Endothelial cell of umbilical vein (primary cell): ENCODE data around the gene NCLN. TPM values are rescaled to one million over a fixed set of nuclear protein-coding genes. Genes with fewer than 3 reads are reported as not detected.

Experiments used
- BruUV-seq: library from RNA; stranded (reverse); fragments of 400-500 nt; replicated peaks from 2 replicates; lab custom pipeline; 2021; lab: Mats Ljungman, UMichigan
- CTCF ChIA-PET: fragments of 300-600, 350-600 bp; sonication (Branson Sonifier 250); formaldehyde crosslinking; loops from one replicate; lab custom pipeline; 2021; ENCODE audit warnings: antibody characterized with exemption, inconsistent platforms; lab: Charles Lee
- POLR2A ChIA-PET: fragments of 300-600, 350-600 bp; sonication (Branson Sonifier 250); formaldehyde crosslinking; loops from one replicate; lab custom pipeline; 2021; ENCODE audit warnings: antibody characterized with exemption, inconsistent platforms; lab: Charles Lee
- DNase-seq: peaks from one replicate; pipeline ENCODE4 v3.0.0-alpha.2; 2011; ENCODE audit warnings: low read depth, low spot score
- FAIRE-seq: peaks from 2 replicates; lab custom pipeline; 2011; peaks lifted over from hg19 to GRCh38; lab: Jason Lieb, UNC
- H2AFZ ChIP-seq: 2 replicates; pipeline ENCODE4 v1.6.0; 2012; ENCODE audit warnings: low read depth, low read length, control low read depth, inconsistent platforms
- H3K27ac ChIP-seq: 2 replicates; pipeline ENCODE4 v1.5.1; 2011; ENCODE audit warnings: low read depth, mild to moderate bottlenecking, control low read depth, low read length, moderate library complexity; ENCODE audit not compliant: insufficient read depth
- H3K27me3 ChIP-seq, 2 experiments: 2 replicates each; pipeline versions ENCODE4 v1.6.0 to v1.6.1; 2011; ENCODE audit warnings: low read length in 2 of 2, mixed read lengths in 1 of 2; ENCODE audit not compliant: control insufficient read depth in 2 of 2, insufficient read depth in 2 of 2
- H3K36me3 ChIP-seq, 2 experiments: 2 replicates in 1 of 2; 3 replicates in 1 of 2; pipeline ENCODE4 v1.5.1; 2011; ENCODE audit warnings: low read length in 2 of 2, mild to moderate bottlenecking in 1 of 2, moderate library complexity in 1 of 2; ENCODE audit not compliant: control insufficient read depth in 2 of 2, insufficient read depth in 2 of 2; ENCODE audit errors: extremely low read depth in 1 of 2
- H3K4me1 ChIP-seq: 3 replicates; pipeline ENCODE4 v1.5.1; 2011; ENCODE audit warnings: mild to moderate bottlenecking, low read length; ENCODE audit not compliant: control insufficient read depth, insufficient read depth; ENCODE audit errors: extremely low read depth
- H3K4me2 ChIP-seq: 2 replicates; pipeline ENCODE4 v1.6.1; 2011; ENCODE audit warnings: low read length, control low read depth, mixed read lengths; ENCODE audit not compliant: insufficient read depth
- H3K4me3 ChIP-seq, 3 experiments: fragments of 200-600 bp in 1 of 3; sonication (generic), shearing (Covaris generic) in 1 of 3; replicated peaks in 1 of 3; 2 replicates each; pipeline ENCODE4 v1.5.1; 2011 to 2016; ENCODE audit warnings: control low read depth in 3 of 3, low read length in 3 of 3, mild to moderate bottlenecking in 2 of 3, inconsistent platforms in 1 of 3, low read depth in 1 of 3, moderate library complexity in 1 of 3; ENCODE audit not compliant: insufficient read depth in 1 of 3
- H3K79me2 ChIP-seq: 2 replicates; pipeline ENCODE4 v1.6.0; 2012; ENCODE audit warnings: low read length, inconsistent platforms; ENCODE audit not compliant: control insufficient read depth, insufficient read depth
- H3K9ac ChIP-seq: replicated peaks from 2 replicates; pipeline ENCODE3; 2011; ENCODE audit warnings: low read length, control low read depth; ENCODE audit not compliant: insufficient read depth; ENCODE audit errors: extremely low read depth
- H3K9me1 ChIP-seq: replicated peaks from 3 replicates; pipeline ENCODE4 v1.6.0; 2011; ENCODE audit warnings: mild to moderate bottlenecking, low read length; ENCODE audit not compliant: control insufficient read depth, insufficient read depth; ENCODE audit errors: extremely low read depth
- H3K9me3 ChIP-seq: replicated peaks from 2 replicates; pipeline ENCODE4 v1.5.1; 2012; ENCODE audit warnings: low read length, inconsistent platforms; ENCODE audit not compliant: control insufficient read depth, insufficient read depth
- H4K20me1 ChIP-seq: replicated peaks from 2 replicates; pipeline ENCODE3; 2011; ENCODE audit warnings: mild to moderate bottlenecking, low read length; ENCODE audit not compliant: control insufficient read depth, insufficient read depth; ENCODE audit errors: extremely low read depth
- EZH2 ChIP-seq: IDR thresholded peaks from 2 replicates; pipeline ENCODE4 v1.6.1; 2012; ENCODE audit warnings: borderline replicate concordance, low read depth, mild to moderate bottlenecking, moderate library complexity, low read length, inconsistent platforms; ENCODE audit not compliant: severe bottlenecking
- FOS ChIP-seq: IDR thresholded peaks from 2 replicates; pipeline ENCODE4 v1.6.1; 2011; ENCODE audit warnings: mild to moderate bottlenecking, low read length, moderate library complexity, borderline replicate concordance; ENCODE audit not compliant: insufficient read depth
- GATA2 ChIP-seq: IDR thresholded peaks from 2 replicates; pipeline ENCODE4 v1.7.0; 2011; ENCODE audit warnings: low read depth, mild to moderate bottlenecking, moderate library complexity, mixed read lengths, low read length; ENCODE audit not compliant: insufficient read length, insufficient read depth
- MYC ChIP-seq: IDR thresholded peaks from one replicate; pipeline ENCODE4 v1.6.1; 2011; ENCODE audit warnings: mild to moderate bottlenecking, low read depth, low read length
- POLR2A ChIP-seq: IDR thresholded peaks from 2 replicates; pipeline ENCODE4 v1.6.1; 2012; ENCODE audit warnings: low read depth, mild to moderate bottlenecking, control low read depth, low read length
- dilution Hi-C: fragments of 300-500 bp; cut with MboI; formaldehyde crosslinking; loops from one replicate; pipeline ENCODE4 v1.15.0; 2019; ENCODE audit warnings: low sequenced_read_pairs; ENCODE audit not compliant: extremely low pct_ligation_motif_present
- intact Hi-C: fragments of 100-400 bp; cut with micrococcal nuclease; formaldehyde crosslinking; loops from one replicate; pipeline ENCODE4 v1.10.0; 2022
- polyA plus RNA-seq, 4 experiments: library from polyadenylated mRNA; depleted of rRNA in 3 of 4; stranded (reverse) in 3 of 4; unstranded in 1 of 4; fragments of >200 nt; gene quantifications; 2 replicates each; pipeline versions ENCODE4 v1.2.1 to v1.2.3, GENCODE V29; 2011 to 2012; ENCODE audit warnings: missing spikeins in 1 of 4
- total RNA-seq: library from RNA; stranded (reverse); gene quantifications from 2 replicates; pipeline ENCODE4 v1.2.3, GENCODE V29; 2021
- TF ChIP-seq, protein P1 (sequence below), 2 donors: IDR thresholded peaks; 1 replicate in 1 of 2; 2 replicates in 1 of 2; pipeline ENCODE4 v1.5.1; 2011; ENCODE audit warnings: low read length in 2 of 2, mild to moderate bottlenecking in 2 of 2, moderate library complexity in 2 of 2, control low read depth in 1 of 2, inconsistent platforms in 1 of 2, low read depth in 1 of 2; ENCODE audit not compliant: insufficient read depth in 1 of 2; ENCODE audit errors: extremely low read depth in 1 of 2
- TF ChIP-seq, protein P2 (sequence below): IDR thresholded peaks from 2 replicates; pipeline ENCODE4 v1.6.1; 2011; ENCODE audit not compliant: insufficient read depth, insufficient read length

The NCLN gene
- total and polyA plus RNA-seq, 2 donors (not counting 3 experiments of a cell fraction or from before 2014, with no cell fraction given), result 97.2 to 102 TPM

DNA sequence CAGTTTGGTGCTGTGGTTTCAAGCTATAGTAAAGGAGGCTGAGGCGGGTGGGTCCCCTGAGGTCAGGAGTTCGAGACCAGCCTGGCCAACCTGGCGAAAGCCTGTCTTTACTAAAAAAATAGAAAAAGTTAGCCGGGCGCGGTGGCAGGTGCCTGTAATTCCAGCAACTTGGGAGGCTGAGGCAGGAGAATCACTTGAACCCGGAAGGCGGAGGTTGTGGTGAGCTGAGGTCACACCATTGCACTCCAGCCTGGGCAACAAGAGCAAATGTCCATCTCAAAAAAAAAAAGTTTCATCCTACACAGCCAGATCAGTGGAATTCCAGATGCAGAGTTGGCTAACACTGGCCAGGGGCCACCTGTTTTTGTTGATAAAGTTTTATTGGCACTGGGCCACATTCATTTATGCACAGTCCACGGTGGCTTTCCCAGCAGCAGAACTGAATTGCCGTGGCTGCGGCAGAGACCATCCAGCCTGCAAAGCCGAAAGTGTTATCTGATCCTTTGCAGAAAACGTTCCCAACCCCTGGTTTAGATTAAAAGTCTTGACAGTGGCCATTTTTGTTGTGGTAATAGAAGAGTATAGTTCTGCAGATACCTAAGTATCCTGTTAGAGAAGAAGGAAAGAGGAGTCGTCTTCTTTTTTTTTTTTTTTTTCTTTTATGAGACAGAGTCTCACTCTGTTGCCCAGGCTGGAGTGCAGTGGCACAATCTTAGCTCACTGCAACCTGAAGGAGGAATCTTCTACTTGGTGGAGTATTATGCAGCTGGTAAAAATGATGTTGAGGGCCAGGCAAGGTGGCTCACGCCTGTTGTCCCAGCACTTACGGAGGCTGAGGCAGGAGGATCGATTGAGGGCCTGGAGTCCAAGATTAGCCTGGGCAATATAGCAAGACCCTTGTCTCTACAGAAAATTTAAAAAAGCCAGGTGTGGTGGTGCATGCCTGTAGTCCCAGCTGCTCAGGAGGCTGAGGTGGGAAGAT lies 8.7 kb downstream of the NCLN start:
- dilution Hi-C loops, result no loop called here
- H3K4me2 ChIP-seq, result no peak overlapping the region
- TF ChIP-seq, protein P1, sequence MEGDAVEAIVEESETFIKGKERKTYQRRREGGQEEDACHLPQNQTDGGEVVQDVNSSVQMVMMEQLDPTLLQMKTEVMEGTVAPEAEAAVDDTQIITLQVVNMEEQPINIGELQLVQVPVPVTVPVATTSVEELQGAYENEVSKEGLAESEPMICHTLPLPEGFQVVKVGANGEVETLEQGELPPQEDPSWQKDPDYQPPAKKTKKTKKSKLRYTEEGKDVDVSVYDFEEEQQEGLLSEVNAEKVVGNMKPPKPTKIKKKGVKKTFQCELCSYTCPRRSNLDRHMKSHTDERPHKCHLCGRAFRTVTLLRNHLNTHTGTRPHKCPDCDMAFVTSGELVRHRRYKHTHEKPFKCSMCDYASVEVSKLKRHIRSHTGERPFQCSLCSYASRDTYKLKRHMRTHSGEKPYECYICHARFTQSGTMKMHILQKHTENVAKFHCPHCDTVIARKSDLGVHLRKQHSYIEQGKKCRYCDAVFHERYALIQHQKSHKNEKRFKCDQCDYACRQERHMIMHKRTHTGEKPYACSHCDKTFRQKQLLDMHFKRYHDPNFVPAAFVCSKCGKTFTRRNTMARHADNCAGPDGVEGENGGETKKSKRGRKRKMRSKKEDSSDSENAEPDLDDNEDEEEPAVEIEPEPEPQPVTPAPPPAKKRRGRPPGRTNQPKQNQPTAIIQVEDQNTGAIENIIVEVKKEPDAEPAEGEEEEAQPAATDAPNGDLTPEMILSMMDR (IDR thresholded peaks at IDR 0.05; ENCODE audit: extremely low read depth in 1 of 2, insufficient read depth in 1 of 2, low read depth in 1 of 2, low read length in 2 of 2), result no peak
- TF ChIP-seq MYC, result no peak
- TF ChIP-seq FOS, result no peak
- TF ChIP-seq GATA2, result no peak
- no peak for TF ChIP-seq POLR2A
- TF ChIP-seq, protein P2, sequence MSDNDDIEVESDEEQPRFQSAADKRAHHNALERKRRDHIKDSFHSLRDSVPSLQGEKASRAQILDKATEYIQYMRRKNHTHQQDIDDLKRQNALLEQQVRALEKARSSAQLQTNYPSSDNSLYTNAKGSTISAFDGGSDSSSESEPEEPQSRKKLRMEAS, result no peak
- TF ChIP-seq EZH2, result no peak
- H3K36me3 ChIP-seq, result peaks cover 0 to 8% of the 10 kb centered on the region in 2 experiments
- no peaks in the 10 kb centered on the region for H3K4me1 ChIP-seq
- CTCF ChIA-PET, result no interaction called here
- H3K4me3 ChIP-seq, result no peak overlapping the region
- H2AFZ ChIP-seq, result no peak overlapping the region
- peaks cover 22% of the 10 kb centered on the region for H3K79me2 ChIP-seq
- no TSS peak for BruUV-seq
- H4K20me1 ChIP-seq, result no peaks in the 10 kb centered on the region
- no peaks in the 10 kb centered on the region for H3K9me1 ChIP-seq
- FAIRE-seq, result no peak
- H3K9me3 ChIP-seq, result no peaks in the 10 kb centered on the region
- no peak overlapping the region for H3K27ac ChIP-seq
- H3K27me3 ChIP-seq, result no peaks in the 10 kb centered on the region
- H3K9ac ChIP-seq, result no peak overlapping the region
- intact Hi-C loops, result no loop called here
- no peak for DNase-seq
- POLR2A ChIA-PET, result no interaction called here
